LNCAP (cell line): ENCODE results near the gene EDNRA.

ENCODE experiments used
- TF ChIP-seq, protein P1 (sequence below): fragments of 450-650 bp; IDR thresholded peaks from 2 replicates; pipeline ENCODE4 v1.5.1; 2017; ENCODE audit warnings: mild to moderate bottlenecking

Gene EDNRA

DNA sequence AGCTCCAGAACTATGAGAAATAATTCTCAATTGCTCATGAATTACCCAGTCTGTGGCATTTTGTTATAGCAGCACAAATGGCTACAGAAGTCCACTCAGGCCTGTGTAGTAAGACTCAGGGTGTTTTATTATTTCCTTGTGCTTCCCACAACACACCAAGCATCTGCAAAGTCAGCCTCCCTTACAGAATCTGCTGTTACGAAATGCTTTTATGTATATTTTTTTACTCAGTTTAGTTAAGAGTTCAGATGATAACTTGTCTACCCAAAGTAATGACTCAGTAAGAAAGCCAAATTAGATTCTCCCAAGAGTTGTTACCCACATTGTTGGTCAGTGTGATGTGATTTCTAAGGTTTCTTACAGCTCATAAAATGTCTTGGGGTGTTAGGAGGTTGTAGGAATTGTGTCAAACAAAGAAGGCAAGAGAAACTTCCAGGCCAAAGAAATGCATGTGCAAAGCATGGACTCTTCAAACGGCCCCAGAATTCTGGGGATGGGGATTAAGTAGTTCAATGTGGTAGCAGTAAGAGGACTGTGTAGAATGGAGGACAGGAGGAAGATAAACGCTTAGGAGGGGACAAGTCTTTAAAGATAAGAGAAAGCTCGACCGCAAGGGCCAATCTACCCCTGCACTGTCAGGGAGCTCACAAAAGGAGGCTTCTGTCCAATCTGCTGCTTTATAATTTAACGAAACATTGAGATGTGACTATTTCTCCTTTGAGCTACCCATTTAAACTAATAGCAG lies 100.9 kb downstream of the EDNRA start:
- TF ChIP-seq, protein P1, sequence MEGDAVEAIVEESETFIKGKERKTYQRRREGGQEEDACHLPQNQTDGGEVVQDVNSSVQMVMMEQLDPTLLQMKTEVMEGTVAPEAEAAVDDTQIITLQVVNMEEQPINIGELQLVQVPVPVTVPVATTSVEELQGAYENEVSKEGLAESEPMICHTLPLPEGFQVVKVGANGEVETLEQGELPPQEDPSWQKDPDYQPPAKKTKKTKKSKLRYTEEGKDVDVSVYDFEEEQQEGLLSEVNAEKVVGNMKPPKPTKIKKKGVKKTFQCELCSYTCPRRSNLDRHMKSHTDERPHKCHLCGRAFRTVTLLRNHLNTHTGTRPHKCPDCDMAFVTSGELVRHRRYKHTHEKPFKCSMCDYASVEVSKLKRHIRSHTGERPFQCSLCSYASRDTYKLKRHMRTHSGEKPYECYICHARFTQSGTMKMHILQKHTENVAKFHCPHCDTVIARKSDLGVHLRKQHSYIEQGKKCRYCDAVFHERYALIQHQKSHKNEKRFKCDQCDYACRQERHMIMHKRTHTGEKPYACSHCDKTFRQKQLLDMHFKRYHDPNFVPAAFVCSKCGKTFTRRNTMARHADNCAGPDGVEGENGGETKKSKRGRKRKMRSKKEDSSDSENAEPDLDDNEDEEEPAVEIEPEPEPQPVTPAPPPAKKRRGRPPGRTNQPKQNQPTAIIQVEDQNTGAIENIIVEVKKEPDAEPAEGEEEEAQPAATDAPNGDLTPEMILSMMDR = no peak

DNA sequence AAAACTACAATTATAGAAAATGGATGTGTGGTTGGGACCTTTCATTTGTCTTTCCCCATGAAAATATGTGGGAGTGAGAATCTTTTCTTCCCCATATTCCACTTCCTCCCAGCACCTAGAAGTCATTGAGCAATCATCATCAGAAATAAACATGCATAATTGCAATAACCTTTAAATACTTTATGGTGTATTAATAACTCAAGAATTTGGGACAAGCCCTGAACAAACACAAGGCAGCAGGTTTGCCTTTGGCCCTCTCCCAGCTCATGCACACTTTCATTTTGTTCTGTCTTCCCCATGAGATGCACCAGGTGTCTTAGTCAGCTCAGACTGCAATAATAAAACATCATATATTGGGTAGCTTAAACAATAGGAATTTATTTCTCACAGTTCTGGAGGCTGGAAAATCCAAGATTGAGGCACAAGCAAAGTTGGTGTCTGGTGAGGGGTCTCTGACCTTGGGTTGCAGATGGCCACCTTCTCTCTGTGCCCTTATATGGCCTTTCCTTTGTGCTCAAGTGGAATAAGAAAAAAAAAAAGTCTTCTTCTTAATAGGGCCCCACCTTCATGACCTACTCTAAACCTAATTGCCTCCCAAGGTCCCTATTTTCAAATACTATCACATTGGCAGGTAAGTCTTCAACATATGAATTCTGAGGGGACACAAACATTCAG lies 101.6 kb downstream of the EDNRA start:
- TF ChIP-seq, protein P1 = no peak

DNA sequence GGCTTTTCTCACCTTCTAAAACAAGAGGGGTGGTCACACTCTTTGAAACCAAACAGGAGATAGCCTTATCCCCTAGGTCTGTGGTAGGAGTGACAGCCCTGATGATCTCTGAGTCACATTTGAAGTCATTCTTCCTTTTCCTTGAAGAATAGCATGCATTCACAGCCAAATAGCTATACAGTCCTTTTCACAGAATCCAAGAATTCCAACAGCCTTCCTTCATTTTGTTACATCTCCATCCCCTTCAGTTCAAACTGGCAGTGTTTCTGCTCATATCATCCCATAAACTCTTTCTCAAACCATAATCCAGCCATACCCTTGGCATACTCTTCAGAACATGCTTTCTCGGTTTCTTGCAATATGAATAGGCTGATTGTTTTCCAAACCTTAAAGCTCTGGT lies 103.0 kb downstream of the EDNRA start:
- TF ChIP-seq, protein P1 = no peak

DNA sequence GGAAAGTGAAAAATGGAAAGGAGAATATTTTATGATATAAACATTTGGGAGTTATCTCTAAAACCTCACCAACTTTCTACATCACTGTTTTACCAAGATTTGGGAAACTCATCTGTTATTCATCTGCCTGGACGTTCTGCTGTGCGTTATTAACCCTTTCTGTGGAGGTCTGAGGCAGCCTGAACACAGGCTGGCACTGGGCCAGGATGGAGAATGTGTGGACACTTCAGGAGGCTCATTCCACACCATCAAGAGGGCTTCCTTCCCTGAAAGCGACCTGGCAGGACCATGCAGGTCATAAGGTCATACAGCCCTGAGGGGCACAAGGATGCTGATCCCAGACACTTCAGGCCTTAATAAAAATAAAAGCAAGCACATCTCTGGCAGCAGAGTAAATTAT lies 105.1 kb downstream of the EDNRA start:
- TF ChIP-seq, protein P1 = no peak

DNA sequence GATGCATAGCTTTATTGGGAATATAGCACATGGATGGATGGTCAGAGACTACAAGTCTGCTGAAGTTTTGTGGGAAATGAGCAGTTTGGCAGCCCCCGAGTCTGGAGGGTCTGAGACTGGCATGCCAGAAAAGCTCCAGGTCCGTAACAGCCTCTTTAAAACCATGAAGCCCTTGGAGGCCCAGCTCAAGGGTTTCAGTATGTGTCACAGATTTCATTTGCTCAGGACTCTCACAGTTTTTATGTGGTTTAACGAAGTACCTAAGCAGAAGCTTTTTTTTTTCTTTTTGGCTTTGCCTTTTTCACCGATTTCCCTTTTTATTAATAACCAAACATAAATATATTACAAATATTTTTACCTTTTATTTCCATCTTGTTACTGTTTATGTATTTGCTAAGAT lies 105.7 kb downstream of the EDNRA start:
- TF ChIP-seq, protein P1 = no peak

DNA sequence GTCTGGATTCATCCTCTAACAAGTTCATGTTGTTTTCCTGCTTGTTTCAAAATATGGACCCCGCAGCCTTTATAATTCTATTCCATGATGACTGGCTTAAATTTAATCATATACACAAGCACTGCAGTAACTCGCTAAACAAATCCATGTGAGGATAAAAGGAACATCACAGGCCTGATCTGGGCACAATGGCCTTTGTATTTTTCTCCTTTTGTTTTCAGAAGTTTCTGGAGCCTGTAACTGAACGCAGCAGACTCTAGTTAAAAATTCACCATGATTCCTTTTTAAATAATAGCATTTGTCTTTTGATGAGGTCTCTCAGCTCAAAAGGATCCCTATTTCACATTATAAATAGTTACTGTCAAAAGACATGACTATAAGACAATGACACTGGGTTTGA lies 106.1 kb downstream of the EDNRA start:
- TF ChIP-seq, protein P1 = no peak

DNA sequence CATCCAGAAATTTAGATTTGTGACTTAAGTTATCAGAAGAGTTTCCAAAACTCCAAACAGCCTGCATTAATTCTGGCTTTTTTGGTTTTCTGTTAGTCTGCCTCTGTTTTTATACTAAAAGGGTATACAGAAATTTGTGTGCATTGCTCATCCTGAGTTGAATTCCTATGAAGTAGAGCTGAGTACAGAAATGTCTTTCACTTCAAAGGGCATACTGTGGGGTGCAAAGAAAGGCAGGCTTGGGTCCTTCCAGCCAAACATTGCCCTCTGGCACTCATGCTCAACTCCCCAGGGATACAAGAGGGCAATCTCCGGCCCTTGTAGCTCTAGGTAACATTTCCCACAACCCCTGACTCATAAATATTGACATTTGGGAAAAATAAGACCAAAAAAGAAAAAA lies 108.7 kb downstream of the EDNRA start:
- TF ChIP-seq, protein P1 = no peak
